HG03354 (cell line): Measurements from ENCODE around the gene CASP12.
A peak's percentile ranks its signal among the peaks of the same experiment; 100 is the strongest.

Experiments
- ATAC-seq: cut with Tn5 transposase; IDR thresholded peaks from one replicate; pipeline ENCODE4 v1.9.1; 2021; ENCODE audit warnings: mild to moderate bottlenecking; ENCODE audit not compliant: unreplicated experiment, poor library complexity, severe bottlenecking

The CASP12 gene

GRCh38 chr11:104843150-104843836 lies 55.0 kb downstream of the CASP12 start:
- ATAC-seq: peak; percentile 48

- no peak for ATAC-seq
Measured at GRCh38 chr11:104841973-104842525, 56.2 kb downstream of the CASP12 start.

- no peak for ATAC-seq
Measured at GRCh38 chr11:104841185-104841584, 57.1 kb downstream of the CASP12 start.

GRCh38 chr11:104837969-104838639 lies 60.2 kb downstream of the CASP12 start:
- no peak for ATAC-seq

- no peak for ATAC-seq
Measured at GRCh38 chr11:104836691-104837090, 61.6 kb downstream of the CASP12 start.
